Memory B cell (primary cell): ENCODE measurements around the gene PAK5.

Source experiments
- ATAC-seq: fragments of 150-1000 bp; cut with Tn5 transposase; 2 replicates; pipeline ENCODE4 v1.10.0; 2021; ENCODE audit warnings: low read depth, mild to moderate bottlenecking, moderate library complexity
- DNase-seq, 2 donors: peaks; one replicate each; pipeline ENCODE4 v3.0.0; 2022; ENCODE audit warnings: low spot score in 2 of 2
- H3K27ac Mint-ChIP-seq: one replicate; pipeline ENCODE4 v1.8.0; 2022; ENCODE audit warnings: mild to moderate bottlenecking, moderate library complexity, mixed read lengths
- H3K27me3 Mint-ChIP-seq: one replicate; pipeline ENCODE4 v1.8.0; 2022; ENCODE audit warnings: mixed read lengths
- H3K36me3 Mint-ChIP-seq: one replicate; pipeline ENCODE4 v1.8.0; 2022; ENCODE audit warnings: mild to moderate bottlenecking, mixed read lengths
- H3K4me1 Mint-ChIP-seq: one replicate; pipeline ENCODE4 v1.8.0; 2022; ENCODE audit warnings: mixed read lengths
- H3K4me3 Mint-ChIP-seq: one replicate; pipeline ENCODE4 v1.8.0; 2022; ENCODE audit warnings: mild to moderate bottlenecking, moderate library complexity, mixed read lengths
- H3K9me3 Mint-ChIP-seq: one replicate; pipeline ENCODE4 v1.8.0; 2022; ENCODE audit warnings: mixed read lengths

PAK5 gene

DNA sequence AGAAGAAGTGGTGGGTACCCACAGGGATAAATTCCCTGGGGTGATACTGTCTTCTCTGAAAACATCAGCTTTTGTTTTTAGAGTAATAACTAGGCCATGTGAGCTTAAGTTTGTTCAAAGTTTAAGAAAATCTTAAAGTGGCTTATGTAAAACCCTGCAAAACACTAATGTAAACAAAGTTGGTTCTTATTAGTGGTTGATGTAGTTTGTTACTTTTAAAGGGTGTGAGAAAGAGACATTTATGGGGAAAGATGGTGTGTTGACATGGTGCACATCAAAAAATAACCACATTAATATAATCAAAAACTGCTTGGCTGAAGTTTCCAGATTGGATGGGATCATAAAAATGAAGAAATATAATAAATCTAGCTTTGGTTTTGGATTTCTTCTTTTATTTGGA is 204.5 kb downstream of the PAK5 start:
- no peak overlapping the region for H3K27ac Mint-ChIP-seq
- no peaks in the 10 kb centered on the region for H3K36me3 Mint-ChIP-seq
- H3K4me3 Mint-ChIP-seq, result no peak overlapping the region
- H3K4me1 Mint-ChIP-seq, result no peaks in the 10 kb centered on the region
- H3K27me3 Mint-ChIP-seq, result no peaks in the 10 kb centered on the region
- no peaks in the 10 kb centered on the region for H3K9me3 Mint-ChIP-seq
- DNase-seq (no peak), ATAC-seq (no peak)

DNA sequence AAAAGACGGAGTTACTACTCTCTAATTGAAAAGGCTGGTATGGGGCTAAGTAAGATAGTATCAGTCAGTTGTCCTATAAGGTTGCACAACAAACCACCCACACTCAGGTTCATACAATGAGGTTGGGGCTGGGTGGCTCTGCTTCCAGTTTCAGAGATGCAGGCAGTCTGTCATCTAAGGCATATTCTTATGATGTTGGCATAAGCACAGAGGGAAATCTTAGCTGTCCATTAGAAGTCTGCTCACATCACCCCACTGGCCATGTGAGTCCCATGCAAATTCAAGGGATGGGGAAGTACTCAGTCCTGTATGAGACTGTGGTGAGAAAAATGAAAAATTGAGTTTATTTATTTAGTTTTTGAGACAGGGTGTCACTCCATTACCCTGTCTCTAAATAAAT is 205.9 kb downstream of the PAK5 start:
- DNase-seq, result no peak
- Mint-ChIP-seq H3K4me3 (no peak overlapping the region), H3K27ac (no peak overlapping the region), H3K36me3 (no peaks in the 10 kb centered on the region), H3K27me3 (no peaks in the 10 kb centered on the region), H3K4me1 (no peaks in the 10 kb centered on the region), H3K9me3 (no peaks in the 10 kb centered on the region)
- ATAC-seq, result no peak

DNA sequence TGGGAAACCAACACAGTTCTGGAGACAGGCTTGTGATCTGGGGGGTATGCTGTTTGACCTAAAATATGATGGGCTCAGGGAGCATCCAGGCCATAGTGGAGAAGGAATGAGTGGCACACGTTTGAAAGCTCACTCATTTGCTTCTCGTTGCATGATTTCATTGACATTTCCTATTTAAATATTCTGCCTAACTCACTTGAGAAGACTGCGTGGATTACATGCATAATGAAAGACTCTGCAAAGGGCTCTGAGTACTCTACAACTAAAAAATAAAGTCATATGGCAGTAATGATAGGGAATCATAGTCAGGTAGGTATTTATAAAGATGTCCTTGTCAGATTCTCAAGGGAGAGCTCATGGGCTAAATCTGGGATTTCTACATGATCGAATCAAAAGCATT is 206.6 kb downstream of the PAK5 start:
- no peaks in the 10 kb centered on the region for H3K36me3 Mint-ChIP-seq
- H3K9me3 Mint-ChIP-seq, result no peaks in the 10 kb centered on the region
- H3K4me1 Mint-ChIP-seq, result no peaks in the 10 kb centered on the region
- no peak overlapping the region for H3K4me3 Mint-ChIP-seq
- DNase-seq (no peak), ATAC-seq (no peak)
- no peaks in the 10 kb centered on the region for H3K27me3 Mint-ChIP-seq
- H3K27ac Mint-ChIP-seq, result no peak overlapping the region

DNA sequence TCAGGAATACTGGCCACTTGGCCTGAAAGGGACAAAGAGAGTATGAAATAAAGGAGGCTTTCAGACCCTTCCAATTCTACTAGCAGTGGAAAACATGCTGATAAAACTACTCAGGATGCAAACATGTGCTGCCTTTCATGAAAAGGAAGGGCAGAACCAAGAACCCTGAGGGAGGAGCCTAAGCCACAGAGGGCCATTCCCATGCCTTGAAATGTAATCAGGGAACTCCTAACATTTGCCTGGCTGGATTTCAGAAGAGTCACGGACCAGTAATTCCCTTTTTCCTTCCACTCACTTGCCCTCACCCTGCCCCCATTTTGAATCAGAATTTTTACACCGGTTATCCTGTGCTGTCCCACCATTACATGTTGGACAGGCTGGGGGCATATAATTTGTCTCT is 208.3 kb downstream of the PAK5 start:
- no peak overlapping the region for H3K4me3 Mint-ChIP-seq
- H3K27me3 Mint-ChIP-seq, result no peaks in the 10 kb centered on the region
- H3K9me3 Mint-ChIP-seq, result no peaks in the 10 kb centered on the region
- H3K27ac Mint-ChIP-seq, result no peak overlapping the region
- H3K4me1 Mint-ChIP-seq, result no peaks in the 10 kb centered on the region
- DNase-seq (no peak), ATAC-seq (no peak)
- no peaks in the 10 kb centered on the region for H3K36me3 Mint-ChIP-seq

DNA sequence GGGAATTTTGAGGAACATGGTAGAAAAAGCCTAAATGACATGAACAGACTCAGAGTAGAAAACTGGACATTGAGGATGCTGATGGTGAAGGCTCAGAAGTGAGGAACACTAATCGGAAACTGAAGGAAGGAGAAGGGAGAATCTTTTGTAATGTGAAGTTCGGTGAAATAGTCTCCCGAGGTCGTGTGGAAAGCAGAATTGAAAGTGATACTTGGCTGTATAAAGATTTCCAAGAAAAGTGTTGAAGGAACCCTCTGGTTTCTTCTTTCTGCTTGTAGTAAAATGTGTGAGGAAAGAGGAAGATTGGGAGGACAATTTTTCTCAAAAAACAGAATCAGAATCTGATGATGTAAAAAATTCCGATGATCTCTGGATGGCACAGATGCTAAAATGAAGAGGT is 209.0 kb downstream of the PAK5 start:
- Mint-ChIP-seq H3K36me3 (no peaks in the 10 kb centered on the region), H3K4me1 (no peaks in the 10 kb centered on the region), H3K4me3 (no peak overlapping the region), H3K27me3 (peaks cover 2% of the 10 kb centered on the region), H3K9me3 (peaks cover 2% of the 10 kb centered on the region), H3K27ac (no peak overlapping the region)
- DNase-seq, result no peak
- ATAC-seq, result no peak

DNA sequence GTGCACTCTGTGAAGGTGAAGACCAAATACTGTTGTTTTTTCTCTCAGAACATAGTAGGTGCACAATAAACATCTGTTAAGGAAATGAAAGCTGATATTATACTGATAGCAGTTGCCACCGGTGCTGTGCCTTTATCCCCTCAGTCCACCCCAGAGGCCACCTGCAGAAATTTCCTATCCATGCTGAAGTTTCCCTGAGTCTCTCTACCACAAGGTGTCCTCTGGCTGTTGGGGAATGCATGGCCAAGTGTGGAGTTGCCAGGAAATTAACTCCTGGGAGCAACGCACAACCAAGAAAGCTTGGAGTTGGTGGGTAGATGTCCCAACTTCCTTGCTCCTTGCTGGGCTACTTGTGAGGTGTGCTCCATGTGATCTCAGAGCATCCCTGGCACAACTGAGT is 210.3 kb downstream of the PAK5 start:
- Mint-ChIP-seq H3K9me3 (peaks cover 2% of the 10 kb centered on the region), H3K27ac (no peak overlapping the region), H3K4me3 (no peak overlapping the region), H3K36me3 (no peaks in the 10 kb centered on the region), H3K4me1 (no peaks in the 10 kb centered on the region), H3K27me3 (peaks cover 2% of the 10 kb centered on the region)
- no peak for ATAC-seq
- DNase-seq, result no peak

DNA sequence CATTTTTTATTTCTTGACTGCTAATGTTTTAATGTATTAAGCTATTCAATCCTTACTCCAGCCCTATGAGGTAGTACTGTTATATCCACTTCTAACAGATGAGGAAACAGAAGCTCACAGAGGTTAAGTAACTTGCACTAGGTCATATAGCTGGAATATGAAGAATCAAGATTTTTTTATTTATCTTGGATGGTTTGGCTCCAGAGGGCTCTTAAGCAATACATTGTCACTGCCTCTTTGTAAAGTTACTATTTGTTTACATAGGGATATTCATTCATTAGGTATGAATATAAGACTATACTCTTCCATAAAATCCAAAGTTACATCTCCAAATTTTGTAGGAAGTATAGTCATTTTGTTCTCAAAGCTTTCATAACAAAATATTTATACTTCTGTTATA is 210.7 kb downstream of the PAK5 start:
- Mint-ChIP-seq H3K27ac (no peak overlapping the region), H3K4me3 (no peak overlapping the region), H3K27me3 (peaks cover 2% of the 10 kb centered on the region), H3K9me3 (peaks cover 2% of the 10 kb centered on the region), H3K4me1 (no peaks in the 10 kb centered on the region), H3K36me3 (no peaks in the 10 kb centered on the region)
- no peak for ATAC-seq
- no peak for DNase-seq

DNA sequence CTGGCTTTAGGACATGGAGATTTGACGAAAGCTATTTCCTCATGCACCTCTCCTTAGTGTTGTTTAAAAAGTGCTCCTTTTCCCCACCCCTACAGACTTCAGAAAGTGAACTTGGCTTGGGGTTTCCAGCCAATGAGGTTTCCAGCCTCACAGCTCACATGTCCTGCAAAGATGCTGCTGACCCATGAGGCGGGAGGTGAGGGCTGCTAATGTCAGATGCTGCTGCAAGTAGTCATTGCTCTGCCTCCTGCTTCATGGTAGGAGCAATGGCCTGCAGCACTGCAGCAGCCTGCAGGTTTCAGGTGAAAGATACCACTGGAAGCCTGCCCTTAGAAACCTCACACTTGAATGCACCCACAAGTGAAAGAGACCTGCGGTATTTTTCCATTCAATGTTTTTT is 211.7 kb downstream of the PAK5 start:
- Mint-ChIP-seq H3K27me3 (peaks cover 3% of the 10 kb centered on the region), H3K27ac (no peak overlapping the region), H3K36me3 (no peaks in the 10 kb centered on the region), H3K4me1 (no peaks in the 10 kb centered on the region), H3K4me3 (no peak overlapping the region), H3K9me3 (peaks cover 5% of the 10 kb centered on the region)
- ATAC-seq, result no peak
- DNase-seq, result no peak

DNA sequence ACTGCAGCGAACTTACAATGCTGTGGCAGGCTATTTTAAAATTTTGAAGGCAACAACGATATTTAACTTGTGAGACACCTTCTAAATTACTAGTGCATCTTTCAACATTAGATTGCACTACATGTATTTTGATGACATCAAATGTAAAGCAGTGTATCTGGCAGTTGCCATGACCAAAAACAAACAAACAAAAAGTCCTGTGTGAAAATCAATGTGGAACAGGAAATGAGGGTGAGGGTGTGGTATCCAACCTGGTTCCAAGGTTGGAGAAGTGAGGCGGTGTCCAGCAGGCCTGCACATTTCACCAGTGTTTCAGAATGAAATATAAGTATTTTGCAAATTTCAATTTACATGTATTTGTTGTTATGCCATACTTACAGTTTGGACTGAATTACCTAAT is 212.5 kb downstream of the PAK5 start:
- no peak for DNase-seq
- no peaks in the 10 kb centered on the region for H3K36me3 Mint-ChIP-seq
- no peak overlapping the region for H3K27ac Mint-ChIP-seq
- H3K27me3 Mint-ChIP-seq, result peaks cover 4% of the 10 kb centered on the region
- peaks cover 5% of the 10 kb centered on the region for H3K9me3 Mint-ChIP-seq
- ATAC-seq, result no peak
- H3K4me1 Mint-ChIP-seq, result no peaks in the 10 kb centered on the region
- H3K4me3 Mint-ChIP-seq, result no peak overlapping the region

DNA sequence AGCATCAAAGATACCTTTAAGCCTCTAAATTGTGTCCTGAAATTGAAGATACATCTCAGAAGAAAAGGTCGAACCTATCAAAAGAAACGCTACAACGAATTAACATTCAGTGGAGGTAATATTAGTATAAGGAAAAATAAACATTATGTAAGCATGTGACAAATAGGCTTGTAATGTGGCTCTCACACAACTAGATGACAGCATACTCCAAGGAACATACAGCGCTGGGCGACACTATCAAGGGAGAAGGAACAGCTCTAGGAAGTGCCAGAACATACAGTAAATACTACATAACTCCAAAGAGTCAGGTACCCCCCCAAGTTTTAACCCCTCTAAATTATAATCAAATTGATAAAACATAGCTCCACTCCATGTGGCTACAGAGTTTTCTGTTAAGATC is 220.9 kb downstream of the PAK5 start:
- Mint-ChIP-seq H3K36me3 (no peaks in the 10 kb centered on the region), H3K4me1 (no peaks in the 10 kb centered on the region), H3K27ac (no peak overlapping the region), H3K27me3 (peaks cover 5% of the 10 kb centered on the region), H3K4me3 (no peak overlapping the region), H3K9me3 (peaks cover 3% of the 10 kb centered on the region)
- no peak for ATAC-seq
- no peak for DNase-seq

DNA sequence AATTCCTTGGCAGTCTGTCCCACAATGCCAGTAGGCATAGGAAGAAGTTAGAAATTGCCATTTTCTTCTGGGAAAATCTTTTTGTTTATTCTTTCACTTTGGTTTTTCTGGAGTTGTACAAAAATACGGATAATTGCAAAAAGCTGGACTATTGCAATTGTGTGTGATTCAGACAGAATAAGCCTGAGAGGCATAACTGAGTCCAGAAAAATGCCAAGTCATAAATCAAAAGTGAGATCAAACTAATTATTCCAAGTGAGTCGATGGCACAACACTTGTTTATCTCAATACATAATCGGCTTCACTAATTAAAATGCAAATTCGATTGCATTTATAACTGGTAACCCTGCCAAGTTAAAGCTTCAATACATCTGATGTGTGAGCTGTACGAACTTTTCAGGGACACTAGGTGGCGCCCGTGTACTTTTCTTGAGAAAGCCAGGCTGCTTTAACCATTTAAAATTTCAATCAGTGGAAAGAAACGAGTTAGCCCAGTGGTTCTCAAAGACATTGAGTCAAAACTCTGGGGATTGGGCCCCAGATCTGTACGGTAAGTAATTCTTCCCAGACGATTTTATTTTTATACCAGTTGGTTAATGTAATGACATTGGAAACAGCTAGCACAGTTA is 221.9 kb downstream of the PAK5 start:
- Mint-ChIP-seq H3K4me1 (no peaks in the 10 kb centered on the region), H3K36me3 (no peaks in the 10 kb centered on the region), H3K27me3 (peaks cover 3% of the 10 kb centered on the region), H3K27ac (no peak overlapping the region), H3K9me3 (peaks cover 2% of the 10 kb centered on the region), H3K4me3 (no peak overlapping the region)
- ATAC-seq (no peak), DNase-seq (no peak)

DNA sequence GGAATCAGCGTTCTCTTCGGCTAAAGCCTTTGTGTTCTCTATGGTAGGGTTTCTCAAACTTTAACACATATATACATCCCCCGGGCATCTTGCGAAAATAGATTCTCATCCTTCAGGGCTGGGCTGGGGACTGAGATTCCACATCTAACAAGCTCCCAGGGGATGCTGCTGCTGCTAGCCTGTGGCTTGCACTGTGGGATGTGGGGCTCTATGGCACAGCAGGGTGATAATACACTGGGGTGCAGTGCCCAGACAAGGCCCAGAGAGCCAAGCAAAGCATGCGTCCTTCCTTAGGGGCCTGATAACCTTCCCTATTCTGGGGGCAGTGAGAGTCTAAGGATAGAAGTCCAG is 222.4 kb downstream of the PAK5 start:
- no peaks in the 10 kb centered on the region for H3K4me1 Mint-ChIP-seq
- no peak overlapping the region for H3K27ac Mint-ChIP-seq
- H3K4me3 Mint-ChIP-seq, result no peak overlapping the region
- H3K36me3 Mint-ChIP-seq, result no peaks in the 10 kb centered on the region
- peaks cover 2% of the 10 kb centered on the region for H3K9me3 Mint-ChIP-seq
- H3K27me3 Mint-ChIP-seq, result peaks cover 3% of the 10 kb centered on the region
- ATAC-seq (no peak), DNase-seq (no peak)

DNA sequence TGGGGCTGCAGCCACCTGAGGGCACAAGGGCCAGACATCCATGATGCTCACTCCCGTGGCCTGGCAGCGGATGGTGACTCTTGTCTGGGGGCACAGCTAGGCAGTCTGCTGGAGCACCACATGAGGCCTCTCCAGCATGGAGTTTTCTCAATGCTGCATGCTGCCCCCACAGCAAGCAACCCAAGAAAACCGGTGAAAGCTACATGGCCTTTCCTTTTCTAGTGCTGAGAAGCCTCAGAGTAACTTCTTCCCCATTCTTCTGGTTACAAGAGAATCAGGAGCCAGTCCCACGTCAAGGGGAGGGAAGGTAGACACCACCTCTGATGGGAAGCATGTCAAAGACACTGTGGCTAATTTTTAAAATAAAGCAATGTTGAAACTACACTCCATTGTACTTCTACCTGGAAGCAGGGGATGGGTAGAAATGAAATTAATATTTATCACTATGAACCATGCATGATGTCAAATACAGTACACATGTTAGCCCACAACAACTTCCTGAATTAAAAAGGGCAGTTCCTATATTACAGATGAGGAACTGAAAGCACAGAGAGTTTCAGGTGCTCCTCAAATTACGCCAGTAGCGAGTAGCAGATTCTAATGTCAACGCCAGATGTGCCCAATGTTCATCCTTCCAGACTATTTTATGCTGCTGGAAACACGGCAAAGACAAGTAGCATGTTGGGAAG is 223.0 kb downstream of the PAK5 start:
- no peak for ATAC-seq

DNA sequence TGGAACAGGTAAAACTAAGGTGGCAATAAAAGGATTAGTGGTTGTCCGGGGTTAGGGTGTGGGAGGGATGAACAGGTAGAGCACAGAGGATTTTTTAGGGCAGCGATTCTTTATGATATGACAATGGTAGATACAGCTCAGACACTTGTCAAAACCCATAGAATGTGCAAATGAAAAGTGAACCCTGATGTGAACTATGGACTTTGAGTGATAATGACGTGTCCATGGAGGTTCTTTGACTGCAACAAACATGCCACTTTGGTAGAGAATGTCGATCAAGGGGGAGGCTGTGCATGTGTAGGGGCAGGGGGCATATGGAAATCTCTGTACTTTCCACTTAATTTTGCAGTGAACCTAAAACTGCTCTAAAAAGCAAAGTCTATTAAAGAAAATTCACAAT is 223.8 kb downstream of the PAK5 start:
- ATAC-seq, result no peak
- Mint-ChIP-seq H3K4me3 (no peak overlapping the region), H3K27ac (no peak overlapping the region), H3K27me3 (peaks cover 5% of the 10 kb centered on the region), H3K36me3 (no peaks in the 10 kb centered on the region), H3K4me1 (no peaks in the 10 kb centered on the region), H3K9me3 (peaks cover 2% of the 10 kb centered on the region)
- DNase-seq, result no peak

More for the DNA sequence above, 223.0 kb downstream of the PAK5 start:
- no peaks in the 10 kb centered on the region for H3K4me1 Mint-ChIP-seq
- H3K36me3 Mint-ChIP-seq, result no peaks in the 10 kb centered on the region
- H3K27me3 Mint-ChIP-seq, result peaks cover 5% of the 10 kb centered on the region
- no peak for DNase-seq
- peaks cover 2% of the 10 kb centered on the region for H3K9me3 Mint-ChIP-seq
- H3K4me3 Mint-ChIP-seq, result no peak overlapping the region
- no peak overlapping the region for H3K27ac Mint-ChIP-seq

DNA sequence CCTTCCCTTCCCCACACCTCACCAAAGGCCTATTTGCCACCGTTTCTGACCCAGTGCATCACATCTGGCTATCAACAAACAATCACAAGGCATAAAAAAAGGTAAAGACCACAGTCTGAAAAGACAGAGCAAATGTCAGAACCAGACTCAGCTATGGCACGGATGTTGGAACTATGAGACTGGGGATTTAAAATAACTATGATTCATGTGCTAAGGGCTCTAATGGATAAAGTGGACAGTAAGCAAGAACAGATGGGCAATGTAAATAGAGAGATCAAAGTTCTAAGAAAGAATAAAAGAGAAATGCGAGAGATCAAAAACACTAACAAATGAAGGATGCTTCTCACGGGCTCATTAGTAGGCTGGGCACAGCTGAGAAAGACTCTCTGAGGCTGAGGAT is 225.0 kb downstream of the PAK5 start:
- H3K36me3 Mint-ChIP-seq, result no peaks in the 10 kb centered on the region
- ATAC-seq, result no peak
- H3K4me3 Mint-ChIP-seq, result no peak overlapping the region
- H3K27ac Mint-ChIP-seq, result no peak overlapping the region
- H3K27me3 Mint-ChIP-seq, result peaks cover 2% of the 10 kb centered on the region
- H3K4me1 Mint-ChIP-seq, result no peaks in the 10 kb centered on the region
- no peak for DNase-seq
- peaks cover 2% of the 10 kb centered on the region for H3K9me3 Mint-ChIP-seq
